ENCODE measurements around the gene TAL1. TPM values are rescaled to one million over a fixed set of nuclear protein-coding genes. Genes with fewer than 3 reads are reported as not detected.

Gene TAL1
- total RNA-seq, 2 donors from 2014 or later = 1.0 to 1.8 TPM

- TF ChIP-seq CTCF (IDR thresholded peaks at IDR 0.05) (no peak), POLR2A (IDR thresholded peaks at IDR 0.05) (no peak), POLR2AphosphoS5 (IDR thresholded peaks at IDR 0.05) (no peak)
- intact Hi-C loops (cut with DNase I) = no loop called here
- H3K36me3 ChIP-seq = no peaks in the 10 kb centered on the region
- H3K27me3 ChIP-seq (replicated peaks; ENCODE audit: insufficient read depth) = peaks cover 40% of the 10 kb centered on the region
- no peak overlapping the region for H3K27ac ChIP-seq
- WGBS = 33% methylated on average over 19 of the region's 19 CpGs
- H3K9me3 ChIP-seq = no peaks in the 10 kb centered on the region
- DNase-seq (ENCODE audit: low spot score) = no peak
- peaks cover 6% of the 10 kb centered on the region for H3K4me1 ChIP-seq (replicated peaks)
- H3K4me3 ChIP-seq = no peak overlapping the region
These were observed 5.7 kb downstream of the TAL1 start for GRCh38 chr1:47226121-47226838.

DNA sequence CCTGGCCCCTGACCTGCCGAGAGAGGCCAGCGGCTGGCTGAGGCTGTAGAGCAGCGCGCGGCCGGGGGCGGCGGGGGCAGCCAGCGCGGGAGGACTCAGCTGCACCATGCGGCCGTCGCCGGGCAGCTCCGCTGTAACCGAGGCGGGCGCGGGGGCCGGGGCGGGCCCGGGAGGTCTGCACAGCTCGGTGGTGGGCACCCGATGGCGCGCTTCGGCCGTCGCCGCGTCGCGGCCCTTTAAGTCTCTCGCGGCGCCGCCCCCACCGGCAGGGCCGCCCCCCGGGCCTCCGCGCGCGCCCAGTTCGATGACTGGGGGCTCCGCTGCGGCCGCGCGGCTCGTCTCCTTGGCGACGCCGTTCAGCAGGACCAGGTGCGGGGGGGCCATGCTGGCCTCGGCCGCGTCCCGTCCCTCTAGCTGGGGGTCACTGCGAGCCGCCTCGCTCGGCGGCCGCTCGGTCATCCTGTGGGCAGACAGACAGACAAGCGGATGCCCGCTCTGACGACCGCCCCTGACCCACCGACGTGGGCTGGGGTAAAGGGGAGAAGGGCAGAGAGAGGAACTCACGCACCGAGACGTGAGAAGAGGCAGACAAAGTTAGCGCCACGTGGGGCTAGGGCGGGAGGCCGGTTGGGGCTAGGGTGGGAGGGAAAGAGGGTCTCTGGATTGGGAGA lies 6.5 kb downstream of the TAL1 start:
- Histone ChIP-seq H3K36me3 (no peaks in the 10 kb centered on the region), H3K4me3 (peak overlapping the region; percentile 3 to 20), H3K4me1 (replicated peaks) (peaks cover 6% of the 10 kb centered on the region), H3K9me3 (no peaks in the 10 kb centered on the region), H3K27ac (no peak overlapping the region), H3K27me3 (replicated peaks; ENCODE audit: insufficient read depth) (peaks cover 33% of the 10 kb centered on the region)
- DNase-seq (ENCODE audit: low spot score) = no peak
- intact Hi-C loops (cut with DNase I) = no loop called here
- TF ChIP-seq POLR2AphosphoS5 (IDR thresholded peaks at IDR 0.05) = no peak
- TF ChIP-seq POLR2A (IDR thresholded peaks at IDR 0.05) = no peak
- no peak for TF ChIP-seq CTCF (IDR thresholded peaks at IDR 0.05)
- 4% methylated on average over 35 of the region's 79 CpGs for WGBS

GRCh38 chr1:47224676-47225399 lies 7.2 kb downstream of the TAL1 start:
- no peak overlapping the region for H3K27ac ChIP-seq
- 7% methylated on average over 25 of the region's 30 CpGs for WGBS

GRCh38 chr1:47223921-47224675 lies 7.9 kb downstream of the TAL1 start:
- Histone ChIP-seq H3K4me1 (replicated peaks) (peaks cover 6% of the 10 kb centered on the region), H3K27ac (no peak overlapping the region), H3K4me3 (no peak overlapping the region), H3K9me3 (no peaks in the 10 kb centered on the region), H3K27me3 (replicated peaks; ENCODE audit: insufficient read depth) (peaks cover 21% of the 10 kb centered on the region), H3K36me3 (no peaks in the 10 kb centered on the region)
- intact Hi-C loops (cut with DNase I) = no loop called here
- WGBS = 30% methylated on average over 9 of the region's 9 CpGs
- TF ChIP-seq POLR2AphosphoS5 (IDR thresholded peaks at IDR 0.05) = no peak
- no peak for TF ChIP-seq POLR2A (IDR thresholded peaks at IDR 0.05)
- no peak for TF ChIP-seq CTCF (IDR thresholded peaks at IDR 0.05)
- no peak for DNase-seq (ENCODE audit: low spot score)

More at GRCh38 chr1:47224676-47225399, 7.2 kb downstream of the TAL1 start:
- peak overlapping the region; percentile 3 to 20 for H3K4me3 ChIP-seq
- no peak for DNase-seq (ENCODE audit: low spot score)
- peaks cover 27% of the 10 kb centered on the region for H3K27me3 ChIP-seq (replicated peaks; ENCODE audit: insufficient read depth)
- no peaks in the 10 kb centered on the region for H3K36me3 ChIP-seq
- H3K9me3 ChIP-seq = no peaks in the 10 kb centered on the region
- TF ChIP-seq POLR2AphosphoS5 (IDR thresholded peaks at IDR 0.05) (no peak), POLR2A (IDR thresholded peaks at IDR 0.05) (no peak), CTCF (IDR thresholded peaks at IDR 0.05) (no peak)
- intact Hi-C loops (cut with DNase I) = no loop called here
- peaks cover 6% of the 10 kb centered on the region for H3K4me1 ChIP-seq (replicated peaks)
